ENCODE data around the gene USHBP1.

DNA sequence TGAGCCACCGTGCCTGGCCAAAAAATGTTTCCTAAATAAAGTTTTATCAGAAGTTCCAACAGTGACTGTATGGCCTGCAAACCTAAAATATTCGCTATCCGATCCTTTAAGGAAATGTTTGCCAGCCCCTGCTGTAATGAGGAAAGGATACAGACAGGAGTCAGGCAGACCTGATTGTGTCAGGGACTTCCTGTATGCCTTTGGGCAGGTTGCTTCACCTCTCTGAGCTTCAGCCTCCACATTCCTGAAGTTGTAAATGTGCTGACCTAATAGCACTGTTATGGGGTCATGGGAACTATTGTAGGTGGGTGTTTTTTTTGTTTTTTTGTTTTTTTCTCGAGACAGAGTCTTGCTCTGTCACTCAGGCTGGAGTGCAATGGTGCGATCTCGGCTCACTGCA lies 32.4 kb upstream of the USHBP1 start:
- TF ChIP-seq, protein P1, sequence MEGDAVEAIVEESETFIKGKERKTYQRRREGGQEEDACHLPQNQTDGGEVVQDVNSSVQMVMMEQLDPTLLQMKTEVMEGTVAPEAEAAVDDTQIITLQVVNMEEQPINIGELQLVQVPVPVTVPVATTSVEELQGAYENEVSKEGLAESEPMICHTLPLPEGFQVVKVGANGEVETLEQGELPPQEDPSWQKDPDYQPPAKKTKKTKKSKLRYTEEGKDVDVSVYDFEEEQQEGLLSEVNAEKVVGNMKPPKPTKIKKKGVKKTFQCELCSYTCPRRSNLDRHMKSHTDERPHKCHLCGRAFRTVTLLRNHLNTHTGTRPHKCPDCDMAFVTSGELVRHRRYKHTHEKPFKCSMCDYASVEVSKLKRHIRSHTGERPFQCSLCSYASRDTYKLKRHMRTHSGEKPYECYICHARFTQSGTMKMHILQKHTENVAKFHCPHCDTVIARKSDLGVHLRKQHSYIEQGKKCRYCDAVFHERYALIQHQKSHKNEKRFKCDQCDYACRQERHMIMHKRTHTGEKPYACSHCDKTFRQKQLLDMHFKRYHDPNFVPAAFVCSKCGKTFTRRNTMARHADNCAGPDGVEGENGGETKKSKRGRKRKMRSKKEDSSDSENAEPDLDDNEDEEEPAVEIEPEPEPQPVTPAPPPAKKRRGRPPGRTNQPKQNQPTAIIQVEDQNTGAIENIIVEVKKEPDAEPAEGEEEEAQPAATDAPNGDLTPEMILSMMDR (IDR thresholded peaks at IDR 0.05; ENCODE audit: low read length): no peak
- no peak for TF ChIP-seq EZH2 (IDR thresholded peaks at IDR 0.05; ENCODE audit: borderline replicate concordance, low read length)

Measured in OCI-LY1 (cell line).